IPS DF 19.7 (cell line): Measurements from ENCODE around the gene RINL.
"Not testable (repeated sequence)": the region's sequence is repeated elsewhere in the genome, so short reads cannot be mapped to it uniquely, and the experiment has no call there.

ENCODE experiments used
- DNase-seq: peaks from one replicate; pipeline ENCODE4 v3.0.0-alpha.2; 2013; ENCODE audit warnings: low read depth, low spot score

RINL gene

GRCh38 chr19:38875656-38876395 is 2.2 kb downstream of the RINL start:
- DNase-seq: no peak

GRCh38 chr19:38873400-38873799 is 4.7 kb downstream of the RINL start:
- DNase-seq: not testable (repeated sequence)

DNA sequence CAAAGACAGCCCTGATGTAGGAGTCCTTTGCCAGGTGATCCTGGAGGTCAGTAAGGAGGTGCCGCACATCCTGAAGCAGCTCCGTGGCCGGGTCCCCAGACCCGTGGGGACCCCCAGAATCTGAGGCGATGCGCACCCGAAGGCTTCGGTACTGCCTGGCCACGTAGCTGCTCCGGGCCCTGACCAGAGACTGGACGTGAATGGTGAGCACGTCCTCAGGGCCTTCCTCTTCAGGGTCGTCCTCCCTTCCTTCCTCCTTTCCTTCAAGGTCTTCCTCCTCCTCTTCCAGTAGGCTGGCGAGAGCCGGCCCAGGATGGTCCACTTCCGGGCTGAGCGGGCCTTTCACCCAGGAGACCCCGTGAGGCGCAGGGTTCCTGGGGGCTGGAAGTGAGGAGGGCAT is 7.5 kb downstream of the RINL start:
- no peak for DNase-seq

DNA sequence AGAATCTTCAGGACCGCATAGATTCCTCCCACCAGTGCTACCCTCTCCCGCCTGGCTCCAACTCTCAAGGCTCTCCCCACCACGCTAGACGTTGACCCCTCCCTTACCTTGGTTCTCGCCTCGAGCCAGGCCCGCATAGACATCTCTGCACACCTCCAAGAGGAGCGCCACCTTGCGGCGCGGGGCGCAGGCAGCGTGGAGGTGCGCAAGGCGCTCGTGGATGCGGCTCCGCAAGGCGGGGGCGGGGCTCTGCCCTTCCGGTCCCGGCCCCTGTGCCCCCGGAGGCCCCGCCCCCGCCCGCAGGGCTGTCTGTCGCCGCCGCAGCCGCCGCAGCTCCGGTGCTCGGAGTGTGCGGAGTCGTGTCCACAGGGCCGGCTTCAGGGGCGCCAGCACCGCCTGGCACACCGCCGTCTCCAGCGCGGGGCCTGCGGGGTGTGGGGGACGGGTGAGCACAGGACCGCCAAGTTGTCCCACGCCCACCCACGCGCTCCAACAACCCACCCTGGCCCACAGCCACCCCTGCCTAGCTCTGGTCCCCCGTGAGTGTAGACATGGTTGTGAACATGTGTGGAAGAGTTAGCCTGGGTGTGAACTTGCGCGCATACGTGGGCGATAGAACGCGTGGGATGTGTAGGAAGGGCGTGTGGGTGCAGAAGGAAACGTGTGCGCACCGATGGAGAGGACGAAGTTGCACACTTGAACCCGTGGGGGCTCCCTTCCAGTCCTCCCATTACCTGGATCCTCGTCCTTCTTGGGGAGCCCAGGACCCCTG is 8.1 kb downstream of the RINL start:
- DNase-seq: no peak

GRCh38 chr19:38869160-38869835 is 8.8 kb downstream of the RINL start:
- DNase-seq: no peak

DNA sequence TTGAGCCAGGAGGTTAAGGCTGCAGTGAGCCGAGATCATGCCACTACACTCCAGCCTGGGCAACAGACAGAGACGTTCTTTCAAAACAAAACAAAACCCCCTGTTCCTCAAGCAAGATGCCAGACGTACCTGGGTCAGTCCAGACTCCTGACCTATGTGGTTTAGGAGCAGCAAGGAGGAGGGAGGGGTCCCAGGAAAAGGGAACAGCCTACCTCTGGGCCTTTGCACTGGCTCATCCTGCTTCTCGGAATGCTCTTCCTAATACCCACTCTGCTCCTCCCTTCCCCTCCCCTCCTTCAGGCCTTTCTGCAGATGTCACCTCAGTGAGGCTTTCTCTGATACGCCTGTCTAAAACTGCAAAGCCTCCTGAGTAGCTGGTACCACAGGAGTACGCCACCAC is 9.5 kb downstream of the RINL start:
- no peak for DNase-seq

GRCh38 chr19:38867171-38867780 is 10.8 kb downstream of the RINL start:
- DNase-seq: no peak

GRCh38 chr19:38862321-38863059 is 15.6 kb downstream of the RINL start:
- DNase-seq: no peak

DNA sequence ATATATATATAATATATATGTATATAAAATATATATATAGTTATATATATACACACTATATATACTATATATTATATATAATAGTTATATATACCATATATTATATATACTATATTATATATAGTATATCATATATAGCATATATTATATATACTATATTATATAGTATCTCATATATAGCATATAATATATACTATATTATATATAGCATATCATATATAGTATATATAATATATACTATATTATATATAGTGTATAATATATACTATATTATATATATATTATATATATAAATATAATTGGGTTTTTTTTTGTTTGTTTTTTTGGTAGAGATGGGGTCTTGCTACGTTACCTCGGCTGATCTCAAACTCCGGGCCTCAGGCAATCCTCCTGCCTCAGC is 16.7 kb downstream of the RINL start:
- no peak for DNase-seq

DNA sequence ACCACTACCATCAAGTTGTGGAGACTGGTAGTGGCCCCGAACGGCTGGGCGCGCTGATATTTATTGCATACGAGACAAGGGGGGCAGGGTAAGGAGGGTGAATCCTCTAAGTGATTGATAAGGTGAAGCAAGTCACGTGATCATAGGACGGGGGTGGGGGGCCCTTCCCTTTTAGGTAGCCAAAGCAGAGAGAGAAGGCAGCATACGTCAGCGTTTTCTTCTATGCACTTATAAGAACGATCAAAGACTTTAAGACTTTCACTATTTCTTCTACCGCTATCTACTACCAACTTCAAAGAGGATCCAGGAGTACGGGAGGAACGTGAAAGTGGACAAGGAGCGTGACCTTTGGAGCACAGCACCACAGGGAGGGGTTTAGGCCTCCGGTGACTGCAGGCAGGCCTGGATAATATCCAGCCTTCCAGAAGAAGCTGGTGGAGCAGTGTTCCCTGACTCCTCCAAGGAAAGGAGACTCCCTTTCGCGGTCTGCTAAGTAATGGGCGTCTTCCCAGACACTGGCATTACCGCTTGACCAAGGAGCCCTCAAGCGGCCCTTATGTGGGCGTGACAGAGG is 18.4 kb downstream of the RINL start:
- not testable (repeated sequence) for DNase-seq

GRCh38 chr19:38856813-38857212 is 21.3 kb downstream of the RINL start:
- no peak for DNase-seq

GRCh38 chr19:38855751-38856150 is 22.3 kb downstream of the RINL start:
- DNase-seq: not testable (repeated sequence)

DNA sequence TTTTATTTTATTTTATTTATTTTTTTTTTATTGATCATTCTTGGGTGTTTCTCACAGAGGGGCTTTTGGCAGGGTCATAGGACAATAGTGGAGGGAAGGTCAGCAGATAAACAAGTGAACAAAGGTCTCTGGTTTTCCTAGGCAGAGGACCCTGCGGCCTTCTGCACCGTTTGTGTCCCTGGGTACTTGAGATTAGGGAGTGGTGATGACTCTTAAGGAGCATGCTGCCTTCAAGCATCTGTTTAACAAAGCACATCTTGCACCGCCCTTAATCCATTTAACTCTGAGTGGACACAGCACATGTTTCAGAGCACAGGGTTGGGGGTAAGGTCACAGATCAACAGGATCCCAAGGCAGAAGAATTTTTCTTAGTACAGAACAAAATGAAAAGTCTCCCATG is 23.1 kb downstream of the RINL start:
- not testable (repeated sequence) for DNase-seq

DNA sequence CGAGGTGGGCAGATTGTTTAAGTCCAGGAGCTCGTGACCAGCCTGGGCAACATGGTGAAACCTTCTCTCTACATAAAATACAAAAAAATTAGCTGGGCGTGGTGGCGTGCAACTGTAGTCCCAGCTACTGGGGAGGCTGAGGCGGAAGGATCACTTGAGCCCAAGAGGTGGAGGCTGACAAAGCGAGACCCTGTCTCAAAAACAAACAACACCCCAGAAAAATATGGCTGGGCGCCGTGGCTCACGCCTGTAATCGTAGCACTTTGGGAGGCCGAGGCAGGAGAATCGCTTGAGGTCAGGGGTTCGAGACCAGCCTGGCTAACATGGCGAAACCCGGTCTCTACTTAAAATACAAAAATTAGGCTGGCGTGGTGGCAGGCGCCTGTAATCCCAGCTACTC is 24.9 kb downstream of the RINL start:
- DNase-seq: no peak

DNA sequence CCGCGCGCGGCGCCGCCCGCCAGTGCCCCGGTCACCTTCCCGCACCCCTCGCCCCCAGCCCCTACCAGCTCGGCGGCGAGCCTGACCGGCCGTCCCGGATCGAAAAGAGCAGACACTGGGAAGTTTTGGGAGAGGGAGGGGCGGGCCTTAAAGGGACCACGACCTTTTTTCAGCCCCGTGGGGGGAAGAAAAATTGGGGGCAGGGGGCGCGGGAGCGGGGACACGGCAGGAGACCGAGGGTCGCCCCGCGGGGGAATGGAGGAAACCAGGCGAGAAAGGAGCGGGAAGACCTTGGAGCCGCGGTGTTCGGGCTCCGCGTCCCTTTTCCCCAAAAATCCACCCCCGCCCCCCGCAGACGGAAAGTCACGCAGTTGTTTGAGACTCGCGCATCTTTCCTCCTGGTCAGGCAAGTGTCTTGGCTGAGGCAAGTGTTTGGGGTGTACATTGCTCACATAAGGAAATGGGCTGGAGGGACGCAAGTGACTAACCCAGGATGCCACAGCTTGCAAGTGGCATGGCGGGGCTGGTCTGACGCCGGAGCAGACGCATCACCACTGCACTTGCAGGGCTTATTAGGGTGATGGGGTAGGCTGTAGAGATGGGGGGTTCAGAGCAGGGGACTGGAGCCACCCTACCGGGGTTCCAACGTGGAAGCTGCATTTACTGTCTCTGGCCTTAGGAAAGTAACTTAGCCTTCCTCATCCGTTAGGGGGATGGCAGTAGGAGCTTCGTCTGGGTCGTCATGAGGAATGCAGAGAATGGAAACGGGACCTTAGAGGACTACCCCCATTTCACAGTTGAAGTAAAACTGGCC is 25.6 kb downstream of the RINL start:
- no peak for DNase-seq

GRCh38 chr19:38851622-38852230 is 26.3 kb downstream of the RINL start:
- no peak for DNase-seq

- no peak for DNase-seq
Measured at GRCh38 chr19:38850976-38851621, 27.0 kb downstream of the RINL start.

DNA sequence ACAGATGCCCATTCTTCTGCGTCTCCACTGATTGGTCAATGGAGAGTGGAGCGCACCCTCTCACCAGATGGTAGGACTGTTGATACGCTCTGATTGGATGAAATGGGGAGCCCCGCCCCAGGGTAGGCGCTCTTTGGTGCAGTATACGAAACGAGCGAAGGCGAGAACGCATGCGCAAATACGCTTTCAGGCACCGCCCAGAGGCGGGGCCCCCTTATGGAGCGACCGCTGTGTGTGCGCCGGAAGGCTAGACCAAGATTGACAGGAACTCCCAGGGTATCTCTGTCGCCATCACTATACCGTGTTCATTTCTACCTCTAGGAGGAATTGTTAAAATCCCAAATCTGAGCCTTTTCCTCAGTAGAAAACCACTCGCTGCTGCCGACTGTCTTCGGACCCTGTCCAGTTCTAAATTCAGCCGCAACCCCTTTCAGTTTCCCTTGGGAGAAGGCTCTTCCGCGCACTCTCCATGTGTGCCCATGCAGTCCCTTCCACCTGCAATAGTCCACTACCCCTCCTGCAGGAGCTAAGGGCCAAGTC is 27.6 kb downstream of the RINL start:
- no peak for DNase-seq

DNA sequence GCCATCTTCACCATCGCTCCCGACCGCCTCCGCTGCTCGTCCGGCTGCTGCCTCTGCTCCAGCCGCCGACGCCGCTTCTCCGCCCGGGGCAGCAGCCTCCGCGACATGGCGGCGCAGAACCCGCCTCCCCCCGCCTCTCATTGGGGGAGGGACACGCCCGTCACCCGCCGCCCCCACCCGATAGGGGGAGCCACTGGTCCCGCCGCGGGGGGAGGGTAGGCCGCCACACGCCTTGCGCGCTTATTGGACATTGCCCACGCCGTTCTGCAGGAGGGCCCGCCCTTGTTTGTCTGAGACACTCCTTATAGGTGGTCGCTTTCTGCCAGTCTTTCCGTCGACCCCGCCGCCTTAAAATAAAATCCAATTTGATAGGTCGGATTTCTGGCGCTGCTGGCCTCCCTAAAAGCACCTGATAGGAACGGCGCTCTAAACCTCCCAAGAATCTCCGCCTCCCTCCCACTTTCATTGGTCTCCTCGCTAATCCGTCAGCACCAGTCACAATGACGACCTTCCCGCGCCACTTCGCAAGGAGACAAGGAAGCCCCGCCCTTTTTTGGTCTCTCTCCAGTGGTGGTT is 28.1 kb downstream of the RINL start, which contains the start of gene HNRNPL:
TSS of gene HNRNPL (minus strand) at position 127 of the 576 bp plus-strand sequence. CDS start at position 107, 20 bp downstream.
- peak; percentile 100 for DNase-seq
